Activated CD4-positive, alpha-beta T cell treated with anti-CD3 and anti-CD28 coated beads, Interleukin-10, Interleukin-2, amounts not matched to agents 100 ng/mL and 50 ng/mL, durations not matched to agents 16 hours and 8 hours (primary cell): ENCODE data around the gene POLL.

ENCODE experiments used
- DNase-seq: peaks from one replicate; pipeline ENCODE4 v3.0.0-alpha.2; 2020

POLL gene

GRCh38 chr10:101559596-101560297 is 28.3 kb downstream of the POLL start:
- DNase-seq, result no peak

DNA sequence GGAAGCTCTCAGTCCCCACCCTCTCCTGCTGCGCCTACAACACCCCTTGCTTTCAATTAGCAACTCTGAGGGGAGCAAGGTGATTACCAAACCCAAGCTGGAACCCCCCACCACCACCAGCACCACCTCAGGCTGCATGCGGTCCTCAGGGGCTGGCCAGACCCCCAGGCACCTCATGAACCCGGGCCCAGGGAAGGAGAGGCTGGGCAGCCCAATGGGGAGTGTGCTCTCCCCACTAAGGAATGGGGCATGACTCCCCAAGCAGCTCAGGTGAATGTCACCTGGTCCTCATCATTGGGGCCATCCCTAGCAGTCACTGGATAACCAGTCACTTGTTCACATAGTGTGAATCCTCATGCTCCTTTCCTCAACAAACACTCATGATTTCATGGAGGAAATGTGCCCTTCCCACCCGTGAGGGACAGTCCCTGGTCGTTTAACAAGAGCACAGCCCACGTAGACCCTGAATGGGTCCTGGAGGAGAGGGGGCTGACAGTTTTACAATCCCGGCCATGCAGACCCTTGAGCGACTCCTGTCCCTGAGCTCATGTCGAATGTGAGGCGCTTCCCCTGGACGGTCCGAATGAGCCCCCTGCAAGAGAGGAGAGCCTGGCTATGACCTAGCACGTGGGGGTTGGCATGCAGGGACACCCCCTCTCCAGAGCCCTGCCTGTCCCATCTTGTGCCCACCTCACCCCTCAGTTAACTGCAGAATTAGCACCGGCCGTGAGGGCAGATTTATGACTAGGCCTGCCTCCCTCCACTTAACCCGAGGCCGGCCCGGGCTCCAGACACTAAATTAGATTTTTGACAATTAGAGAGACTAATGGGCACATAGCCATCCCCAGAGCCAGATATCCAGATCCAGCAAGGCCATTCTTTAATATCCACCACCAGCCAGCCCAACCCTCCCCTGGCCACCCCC is 29.1 kb downstream of the POLL start:
- DNase-seq, result no peak

DNA sequence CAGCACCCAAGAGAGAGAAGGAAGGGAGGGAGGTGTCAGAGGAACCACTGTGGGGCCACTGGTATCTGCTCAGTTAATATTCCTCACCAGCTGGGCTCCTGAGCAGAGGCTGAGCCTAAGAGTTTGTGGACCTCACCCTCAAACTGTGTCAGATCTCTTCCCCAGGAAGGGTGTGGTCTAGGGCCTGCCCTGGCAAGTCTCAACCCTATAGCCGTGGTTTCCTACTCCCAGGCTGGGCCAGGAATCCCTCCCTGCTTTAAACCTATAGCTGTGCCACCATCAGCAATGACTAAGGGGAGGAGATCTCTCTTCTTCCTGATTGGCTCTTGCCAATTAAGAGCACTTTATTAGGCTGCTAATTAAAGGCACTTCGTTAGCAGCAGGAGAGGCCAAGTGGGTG is 29.9 kb downstream of the POLL start:
- DNase-seq, result no peak

- no peak for DNase-seq
Measured at GRCh38 chr10:101557541-101557940, 30.5 kb downstream of the POLL start.

GRCh38 chr10:101552442-101552841 is 35.6 kb downstream of the POLL start:
- DNase-seq, result no peak

GRCh38 chr10:101550965-101551364 is 37.1 kb downstream of the POLL start:
- DNase-seq, result peak; percentile 47

GRCh38 chr10:101545898-101546297 is 42.2 kb downstream of the POLL start:
- no peak for DNase-seq

DNA sequence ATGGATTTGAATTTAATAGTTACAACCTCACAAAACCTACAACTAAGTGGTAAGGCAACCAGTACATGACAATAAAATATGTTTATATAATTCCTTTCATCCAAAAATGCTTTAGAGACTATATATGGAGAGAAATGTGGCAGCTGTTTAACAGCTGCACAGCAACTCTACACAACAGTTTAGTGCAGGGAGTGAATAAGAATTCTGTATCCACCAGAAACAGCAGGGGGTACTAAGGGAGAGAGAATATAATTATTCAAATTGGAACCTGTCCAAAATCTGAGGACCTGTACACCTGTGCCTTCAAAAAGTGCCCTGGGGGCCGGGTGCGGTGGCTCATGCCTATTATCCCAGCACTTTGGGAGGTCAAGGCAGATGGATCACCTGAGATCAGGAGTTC is 49.6 kb downstream of the POLL start:
- no peak for DNase-seq

DNA sequence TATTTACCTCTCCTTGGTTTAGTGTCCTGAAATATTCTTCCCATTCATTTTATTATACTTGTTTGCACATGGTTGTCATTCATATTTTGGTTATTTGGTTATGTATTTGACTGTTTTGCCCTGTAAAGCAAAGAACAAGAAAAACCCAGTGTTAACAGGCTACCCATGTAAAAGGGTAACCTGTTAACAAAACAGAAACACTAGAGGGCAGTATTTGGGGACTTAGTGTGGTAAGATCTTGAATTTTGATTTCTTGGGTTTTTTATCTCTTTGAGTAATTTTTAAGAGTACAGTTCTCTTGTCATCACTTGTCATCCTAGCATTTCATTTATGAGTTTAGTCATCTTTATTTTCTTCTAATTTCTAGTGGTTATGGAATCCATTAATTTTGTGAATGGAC is 51.3 kb downstream of the POLL start:
- DNase-seq, result peak; percentile 41

GRCh38 chr10:101535949-101536348 is 52.1 kb downstream of the POLL start:
- peak; percentile 3 for DNase-seq

DNA sequence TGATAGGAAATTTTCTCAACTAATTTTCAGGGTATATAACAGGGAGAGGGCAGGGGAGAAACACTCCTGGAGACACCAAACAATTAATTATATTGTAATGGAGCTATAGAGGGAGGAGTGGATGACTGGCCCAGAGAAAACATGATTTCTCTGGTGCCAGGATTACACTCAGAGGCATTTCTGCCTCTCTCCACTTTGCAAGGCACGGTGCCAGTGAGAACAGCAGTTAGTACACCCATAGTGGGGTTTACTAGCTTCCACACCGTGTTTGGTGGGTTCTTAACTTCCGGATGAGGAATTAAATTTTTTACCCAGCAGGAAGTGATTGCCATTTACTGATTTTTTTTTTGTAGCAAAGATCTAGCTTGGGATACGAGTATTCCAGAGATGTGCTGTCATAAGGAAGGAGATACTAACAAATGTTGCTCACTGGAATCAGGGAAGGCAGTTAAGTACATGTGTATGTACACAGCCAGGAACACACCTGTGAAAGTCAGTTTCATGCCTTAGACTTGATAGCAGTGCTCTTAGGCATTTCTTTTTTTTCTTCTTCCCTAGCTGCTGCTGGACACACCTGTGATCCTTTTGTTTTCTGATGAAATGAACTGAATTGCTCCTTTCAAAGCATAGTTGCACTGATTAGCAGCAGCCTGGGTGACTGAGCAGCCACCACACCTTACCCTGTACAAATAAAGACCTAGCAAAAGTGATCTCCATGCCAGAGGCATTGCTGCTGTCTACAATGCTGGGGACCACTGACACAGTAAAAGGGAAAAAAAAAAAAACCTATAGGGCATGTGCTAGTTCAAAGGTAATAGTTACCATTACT is 58.1 kb downstream of the POLL start:
- no peak for DNase-seq

GRCh38 chr10:101529207-101529606 is 58.9 kb downstream of the POLL start:
- no peak for DNase-seq
